ENCODE results near the gene DDX20. TPM values are rescaled to one million over a fixed set of nuclear protein-coding genes. Genes with fewer than 3 reads are reported as not detected.
"Not testable (repeated sequence)": the region's sequence is repeated elsewhere in the genome, so short reads cannot be mapped to it uniquely, and the experiment has no call there.

The DDX20 gene
- total RNA-seq, 4 donors from 2014 or later = 22.2 to 32.9 (median 29.2) TPM

DNA sequence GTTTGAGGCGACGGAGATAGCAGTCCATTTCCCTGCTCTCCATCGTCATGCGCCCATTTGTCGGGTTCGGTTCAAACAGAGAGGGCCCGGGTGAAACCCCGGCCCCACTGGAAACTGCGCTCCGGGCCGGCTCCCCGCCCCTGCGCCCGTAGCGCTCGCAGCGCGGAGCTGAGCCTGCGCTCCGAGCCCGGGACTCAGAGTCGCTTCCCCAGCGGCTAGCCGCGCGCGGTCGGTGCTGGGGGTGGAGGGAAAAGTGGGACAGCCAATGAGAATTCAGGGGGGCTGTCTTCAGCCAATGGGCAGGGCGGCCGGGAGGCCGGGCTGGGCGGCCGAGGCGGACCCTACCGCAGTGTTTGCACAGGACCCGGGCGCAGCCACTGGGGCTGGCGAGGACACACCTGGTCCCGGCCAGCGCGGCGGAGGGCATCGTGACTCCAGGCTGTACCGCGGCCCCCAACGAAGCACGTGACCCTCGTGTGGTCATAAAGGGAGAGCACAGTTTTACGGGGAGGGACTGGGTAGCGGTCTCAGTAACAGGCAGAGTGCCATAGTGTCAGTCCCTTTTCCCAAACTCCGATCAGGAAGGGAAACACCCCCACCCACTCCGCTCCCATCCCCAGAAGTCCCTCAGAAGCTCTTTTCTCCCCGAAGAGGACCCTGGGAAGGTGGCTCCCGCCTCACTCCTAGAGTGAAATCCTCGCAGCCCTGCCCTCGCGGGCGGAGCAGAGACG, 16.3 kb upstream of the DDX20 start, which contains the start of gene INKA2:
TSS of gene INKA2 (minus strand) at position 202 of the 731 bp plus-strand sequence. CDS start at position 49, 153 bp downstream.
- intact Hi-C loops (cut with DNase I; ENCODE audit: low total_unique reads) = loop anchor here (1.0 kb wide), 1 partner anchor 19 kb away; no protein-coding TSS in a partner anchor
- ATAC-seq (peak; percentile 79), DNase-seq (peak; percentile 90 to 91)
- Histone ChIP-seq H3K27ac (peak within 1 kb of the TSS; percentile 85 to 96 (median 93)), H3K4me3 (peak within 1 kb of the TSS; percentile 56 to 80 (median 70)), H3K27me3 (no peaks in the 10 kb centered on the region), H3K9me3 (no peaks in the 10 kb centered on the region), H3K4me1 (peaks cover 36 to 38% of the 10 kb centered on the region in 2 donors), H3K36me3 (no peaks in the 10 kb centered on the region)
- TF ChIP-seq POLR2A (IDR thresholded peaks at IDR 0.05) = peak; percentile 94 to 95
- TF ChIP-seq CTCF (IDR thresholded peaks at IDR 0.05 in 4 of 5, conservative IDR thresholded peaks at IDR 0.05 in 1 of 5) = peak in 2 of 5 experiments; percentile 17 to 18
- in situ Hi-C loops (cut with MboI; ENCODE audit: low sequenced_read_pairs in 4 of 4) = no loop called here

- intact Hi-C loops (cut with DNase I; ENCODE audit: low total_unique reads) = loop anchor here (1.0 kb wide), 2 partner anchors 15 to 20 kb away; partner anchors contain the start of gene DDX20
- Histone ChIP-seq H3K4me3 (peak overlapping the region; percentile 56 to 80 (median 70)), H3K27ac (peak overlapping the region; percentile 85 to 96 (median 93)), H3K36me3 (no peaks in the 10 kb centered on the region), H3K27me3 (no peaks in the 10 kb centered on the region), H3K4me1 (peaks cover 30 to 31% of the 10 kb centered on the region in 2 donors), H3K9me3 (no peaks in the 10 kb centered on the region)
- DNase-seq = peak; percentile 44 to 65
- peak; percentile 22 to 32 for ATAC-seq
- TF ChIP-seq POLR2A (IDR thresholded peaks at IDR 0.05) = no peak
- no peak for TF ChIP-seq CTCF (IDR thresholded peaks at IDR 0.05 in 4 of 5, conservative IDR thresholded peaks at IDR 0.05 in 1 of 5)
- in situ Hi-C loops (cut with MboI; ENCODE audit: low sequenced_read_pairs in 4 of 4) = no loop called here
These were observed 15.6 kb upstream of the DDX20 start for GRCh38 chr1:111739925-111740765.

DNA sequence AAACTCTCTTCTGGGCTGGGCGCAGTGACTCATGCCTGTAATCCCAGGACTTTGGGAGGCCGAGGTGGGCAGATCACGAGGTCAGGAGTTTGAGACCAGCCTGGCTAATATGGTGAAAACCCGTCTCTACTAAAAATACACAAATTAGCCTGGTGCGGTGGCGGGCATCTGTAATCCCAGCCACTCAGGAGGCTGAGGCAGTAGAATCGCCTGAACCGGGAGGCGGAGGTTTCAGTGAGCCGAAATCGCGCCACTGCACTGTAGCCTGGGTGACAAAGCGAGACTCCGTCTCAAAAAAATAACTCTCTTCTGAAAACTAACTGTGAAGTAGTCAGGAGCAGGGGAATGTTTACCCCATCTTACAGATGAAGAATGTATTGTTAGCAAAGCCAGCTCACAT, 13.4 kb upstream of the DDX20 start:
- intact Hi-C loops (cut with DNase I; ENCODE audit: low total_unique reads); H3K9me3 ChIP-seq; H3K27ac ChIP-seq; ATAC-seq; H3K27me3 ChIP-seq; DNase-seq; in situ Hi-C loops (cut with MboI; ENCODE audit: low sequenced_read_pairs in 4 of 4); H3K4me3 ChIP-seq; H3K36me3 ChIP-seq: not testable (repeated sequence)
- H3K4me1 ChIP-seq = peaks cover 20 to 25% of the 10 kb centered on the region in 2 donors

DNA sequence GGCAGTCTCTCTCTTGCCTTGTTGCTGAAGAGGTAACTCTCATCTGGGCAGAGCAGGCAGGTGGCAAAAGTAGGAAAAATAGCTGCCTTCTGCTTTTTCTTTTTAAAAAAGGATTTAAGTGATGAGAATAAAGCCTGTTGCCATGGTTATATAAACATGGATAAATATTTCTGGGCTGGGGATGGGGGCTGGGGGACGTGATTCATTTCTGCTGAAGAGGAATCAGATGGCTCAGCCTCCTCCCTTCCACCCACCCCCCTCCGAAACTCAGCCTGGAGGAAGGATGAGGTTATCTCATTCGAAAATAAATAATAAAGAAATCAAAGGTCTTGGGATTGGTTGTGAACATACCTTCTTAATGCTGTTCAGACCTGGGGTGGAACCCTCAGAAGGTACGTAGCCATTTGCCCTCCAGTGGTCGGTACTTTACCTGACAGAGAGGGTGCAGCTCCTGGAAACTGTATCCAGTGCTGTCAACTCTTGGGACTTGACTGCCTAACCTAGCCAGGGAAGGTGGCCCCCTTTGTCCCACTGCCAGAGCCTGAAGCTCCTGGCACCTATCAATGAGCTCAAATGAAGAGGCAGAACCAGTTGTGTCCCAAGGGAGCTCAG, 12.7 kb upstream of the DDX20 start:
- DNase-seq (no peak), ATAC-seq (no peak)
- Histone ChIP-seq H3K4me3 (no peak overlapping the region), H3K36me3 (no peaks in the 10 kb centered on the region), H3K9me3 (no peaks in the 10 kb centered on the region), H3K4me1 (peaks cover 12 to 18% of the 10 kb centered on the region in 2 donors), H3K27ac (no peak overlapping the region), H3K27me3 (no peaks in the 10 kb centered on the region)
- in situ Hi-C loops (cut with MboI; ENCODE audit: low sequenced_read_pairs in 4 of 4) = no loop called here
- intact Hi-C loops (cut with DNase I; ENCODE audit: low total_unique reads) = no loop called here
- TF ChIP-seq CTCF (IDR thresholded peaks at IDR 0.05 in 4 of 5, conservative IDR thresholded peaks at IDR 0.05 in 1 of 5) = no peak
- TF ChIP-seq POLR2A (IDR thresholded peaks at IDR 0.05) = no peak
